Cardiac muscle cell (in vitro differentiated cells and primary cell): Measurements from ENCODE around the gene PLPPR1. TPM values are rescaled to one million over a fixed set of nuclear protein-coding genes. Genes with fewer than 3 reads are reported as not detected.
"Not testable (repeated sequence)": the region's sequence is repeated elsewhere in the genome, so short reads cannot be mapped to it uniquely, and the experiment has no call there.

ENCODE experiments used
- DNase-seq, 2 donors: peaks; one replicate each; pipeline versions ENCODE4 v3.0.0 to v3.0.0-alpha.2; 2010 to 2017; ENCODE audit warnings: low read depth in 1 of 2, low spot score in 1 of 2
- H3K27ac ChIP-seq: fragments of 200-600 bp; sonication (generic); 2 replicates; pipeline ENCODE4 v1.5.1; 2016
- H3K27me3 ChIP-seq: fragments of 200-600 bp; sonication (generic); 2 replicates; pipeline ENCODE4 v1.6.0; 2016; ENCODE audit warnings: control low read depth
- H3K36me3 ChIP-seq: fragments of 200-600 bp; sonication (generic); 2 replicates; pipeline ENCODE4 v1.5.1; 2016; ENCODE audit warnings: control low read depth
- H3K4me1 ChIP-seq: fragments of 200-600 bp; sonication (generic); 2 replicates; pipeline ENCODE4 v1.8.1; 2017; ENCODE audit warnings: low read depth, mild to moderate bottlenecking, mixed run types
- H3K4me3 ChIP-seq: fragments of 200-600 bp; sonication (generic); 2 replicates; pipeline ENCODE4 v1.5.1; 2016; ENCODE audit warnings: mild to moderate bottlenecking
- H3K9me3 ChIP-seq: fragments of 200-600 bp; sonication (generic); 2 replicates; pipeline ENCODE4 v1.5.1; 2017; ENCODE audit warnings: low read depth, mild to moderate bottlenecking, control low read depth
- polyA plus RNA-seq: library from polyadenylated mRNA; unstranded; fragments of >200 nt; fragmentation: Nextera tagmentation; extraction: Ambion mirVana; gene quantifications from 2 replicates; pipeline ENCODE4 v1.2.1, GENCODE V29; 2016
- total RNA-seq: library from RNA; depleted of rRNA; stranded (reverse); fragments of >200 nt; gene quantifications from 2 replicates; pipeline ENCODE4 v1.2.3, GENCODE V29; 2016
- TF ChIP-seq, protein P1 (sequence below): IDR thresholded peaks from 2 replicates; pipeline ENCODE4 v1.5.1; 2012; ENCODE audit warnings: low read depth, mild to moderate bottlenecking, low read length

PLPPR1 gene
- total and polyA plus RNA-seq, 2 experiments from 2014 or later, result 0.98 to 1.2 TPM

- no peaks in the 10 kb centered on the region for H3K4me1 ChIP-seq
- H3K9me3 ChIP-seq, result no peaks in the 10 kb centered on the region
- H3K27me3 ChIP-seq, result no peaks in the 10 kb centered on the region
- TF ChIP-seq, protein P1, sequence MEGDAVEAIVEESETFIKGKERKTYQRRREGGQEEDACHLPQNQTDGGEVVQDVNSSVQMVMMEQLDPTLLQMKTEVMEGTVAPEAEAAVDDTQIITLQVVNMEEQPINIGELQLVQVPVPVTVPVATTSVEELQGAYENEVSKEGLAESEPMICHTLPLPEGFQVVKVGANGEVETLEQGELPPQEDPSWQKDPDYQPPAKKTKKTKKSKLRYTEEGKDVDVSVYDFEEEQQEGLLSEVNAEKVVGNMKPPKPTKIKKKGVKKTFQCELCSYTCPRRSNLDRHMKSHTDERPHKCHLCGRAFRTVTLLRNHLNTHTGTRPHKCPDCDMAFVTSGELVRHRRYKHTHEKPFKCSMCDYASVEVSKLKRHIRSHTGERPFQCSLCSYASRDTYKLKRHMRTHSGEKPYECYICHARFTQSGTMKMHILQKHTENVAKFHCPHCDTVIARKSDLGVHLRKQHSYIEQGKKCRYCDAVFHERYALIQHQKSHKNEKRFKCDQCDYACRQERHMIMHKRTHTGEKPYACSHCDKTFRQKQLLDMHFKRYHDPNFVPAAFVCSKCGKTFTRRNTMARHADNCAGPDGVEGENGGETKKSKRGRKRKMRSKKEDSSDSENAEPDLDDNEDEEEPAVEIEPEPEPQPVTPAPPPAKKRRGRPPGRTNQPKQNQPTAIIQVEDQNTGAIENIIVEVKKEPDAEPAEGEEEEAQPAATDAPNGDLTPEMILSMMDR, result no peak
- DNase-seq, result no peak
- H3K4me3 ChIP-seq, result no peak overlapping the region
- no peaks in the 10 kb centered on the region for H3K36me3 ChIP-seq
- H3K27ac ChIP-seq, result no peak overlapping the region
Observed at GRCh38 chr9:101121836-101122399, 93.4 kb downstream of the PLPPR1 start.

- Histone ChIP-seq H3K9me3 (no peaks in the 10 kb centered on the region), H3K27ac (no peak overlapping the region), H3K36me3 (no peaks in the 10 kb centered on the region), H3K4me3 (no peak overlapping the region), H3K27me3 (no peaks in the 10 kb centered on the region), H3K4me1 (no peaks in the 10 kb centered on the region)
- no peak for DNase-seq
- TF ChIP-seq, protein P1, result no peak
Observed at GRCh38 chr9:101126556-101126955, 98.0 kb downstream of the PLPPR1 start.

DNA sequence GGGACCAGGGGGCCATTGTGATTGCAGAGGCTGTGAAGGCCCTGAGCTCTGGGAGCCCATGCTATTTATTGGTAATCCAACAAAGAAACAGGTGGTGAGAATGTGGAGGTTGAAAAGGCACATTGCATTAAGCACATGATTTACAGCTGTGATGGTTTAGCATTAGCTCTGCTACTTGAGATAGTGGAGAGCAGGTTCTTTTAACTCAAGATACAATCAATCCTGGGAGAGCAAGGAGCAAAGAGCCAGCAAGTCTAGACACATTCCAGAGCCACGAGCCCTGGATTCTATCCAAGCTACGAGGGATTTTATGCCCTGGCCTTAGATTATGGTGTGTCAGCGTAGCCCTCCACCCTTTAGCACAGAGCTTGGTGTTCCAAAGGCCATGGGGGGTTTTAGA lies 98.8 kb downstream of the PLPPR1 start:
- H3K4me1 ChIP-seq, H3K27ac ChIP-seq, H3K9me3 ChIP-seq, H3K36me3 ChIP-seq, DNase-seq, H3K4me3 ChIP-seq, H3K27me3 ChIP-seq: not testable (repeated sequence)

DNA sequence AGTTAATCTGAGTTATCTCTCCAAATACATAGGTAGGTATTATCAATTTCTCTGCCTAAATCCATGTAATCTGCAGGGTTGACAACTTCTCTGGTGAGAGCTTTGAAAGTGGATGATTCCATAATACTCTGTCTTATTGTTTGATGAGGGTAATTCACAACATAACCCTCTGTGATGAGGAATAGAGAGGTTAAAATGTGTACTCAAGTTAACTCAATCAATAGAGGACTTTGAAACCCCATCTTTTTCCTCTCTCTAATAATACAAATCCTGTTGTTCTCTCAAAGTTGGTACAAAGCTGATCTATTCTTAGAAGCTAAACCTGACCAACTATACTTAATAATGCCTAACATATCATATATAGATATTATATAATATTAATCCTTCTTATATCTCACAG lies 100.1 kb downstream of the PLPPR1 start:
- TF ChIP-seq, protein P1, result no peak
- H3K4me1 ChIP-seq, result no peaks in the 10 kb centered on the region
- DNase-seq, result no peak
- no peaks in the 10 kb centered on the region for H3K36me3 ChIP-seq
- H3K9me3 ChIP-seq, result no peaks in the 10 kb centered on the region
- H3K27ac ChIP-seq, result no peak overlapping the region
- no peak overlapping the region for H3K4me3 ChIP-seq
- no peaks in the 10 kb centered on the region for H3K27me3 ChIP-seq

GRCh38 chr9:101130054-101130453 lies 101.5 kb downstream of the PLPPR1 start:
- TF ChIP-seq, protein P1, result no peak
- Histone ChIP-seq H3K9me3 (no peaks in the 10 kb centered on the region), H3K4me3 (no peak overlapping the region), H3K27ac (no peak overlapping the region), H3K4me1 (no peaks in the 10 kb centered on the region), H3K27me3 (no peaks in the 10 kb centered on the region), H3K36me3 (no peaks in the 10 kb centered on the region)
- DNase-seq, result no peak

- Histone ChIP-seq H3K4me3 (no peak overlapping the region), H3K27me3 (no peaks in the 10 kb centered on the region), H3K9me3 (no peaks in the 10 kb centered on the region), H3K4me1 (no peaks in the 10 kb centered on the region), H3K36me3 (no peaks in the 10 kb centered on the region), H3K27ac (no peak overlapping the region)
- TF ChIP-seq, protein P1, result no peak
- no peak for DNase-seq
Observed at GRCh38 chr9:101131326-101131725, 102.8 kb downstream of the PLPPR1 start.
